D721Med (cell line): ENCODE data around the gene PTPRZ1.

Experiments
- DNase-seq: peaks from one replicate; pipeline ENCODE4 v3.0.0; 2011; ENCODE audit warnings: low spot score; ENCODE audit not compliant: insufficient read length
- FAIRE-seq: peaks from 2 replicates; lab custom pipeline; 2011; peaks lifted over from hg19 to GRCh38; lab: Jason Lieb, UNC
- TF ChIP-seq, protein P1 (sequence below): IDR thresholded peaks from 2 replicates; pipeline ENCODE4 v1.5.1; 2012; ENCODE audit warnings: mild to moderate bottlenecking, control low read depth; ENCODE audit not compliant: insufficient read depth; ENCODE audit errors: missing control alignments

PTPRZ1 gene

DNA sequence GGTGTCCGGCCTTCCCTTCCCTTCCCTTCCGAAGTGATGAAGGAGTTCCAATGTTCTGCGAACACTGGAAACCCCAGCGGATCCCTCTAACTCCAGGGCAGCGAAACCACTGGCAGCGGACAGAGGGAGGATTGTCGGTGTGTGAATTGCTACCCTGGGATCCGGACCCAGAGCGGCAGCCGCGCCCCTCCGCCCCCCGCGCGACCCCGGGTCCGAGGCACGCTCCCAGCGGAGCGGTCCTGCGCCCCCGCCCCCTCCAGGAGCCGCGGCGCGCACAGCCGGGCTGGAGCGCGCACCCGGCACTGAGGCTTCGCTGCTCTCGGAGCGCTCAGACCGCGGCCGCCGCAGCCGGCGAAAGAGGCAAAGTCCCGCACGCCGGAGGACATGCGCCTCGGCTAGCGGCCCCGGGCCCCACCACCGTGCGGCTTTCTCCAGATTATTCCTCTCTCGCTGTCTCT, at the start of gene PTPRZ1:
Gene PTPRZ1 (plus strand): TSS at position 331 of the 458 bp plus-strand sequence. CDS start 339 bp downstream, outside the sequence.
- TF ChIP-seq, protein P1, sequence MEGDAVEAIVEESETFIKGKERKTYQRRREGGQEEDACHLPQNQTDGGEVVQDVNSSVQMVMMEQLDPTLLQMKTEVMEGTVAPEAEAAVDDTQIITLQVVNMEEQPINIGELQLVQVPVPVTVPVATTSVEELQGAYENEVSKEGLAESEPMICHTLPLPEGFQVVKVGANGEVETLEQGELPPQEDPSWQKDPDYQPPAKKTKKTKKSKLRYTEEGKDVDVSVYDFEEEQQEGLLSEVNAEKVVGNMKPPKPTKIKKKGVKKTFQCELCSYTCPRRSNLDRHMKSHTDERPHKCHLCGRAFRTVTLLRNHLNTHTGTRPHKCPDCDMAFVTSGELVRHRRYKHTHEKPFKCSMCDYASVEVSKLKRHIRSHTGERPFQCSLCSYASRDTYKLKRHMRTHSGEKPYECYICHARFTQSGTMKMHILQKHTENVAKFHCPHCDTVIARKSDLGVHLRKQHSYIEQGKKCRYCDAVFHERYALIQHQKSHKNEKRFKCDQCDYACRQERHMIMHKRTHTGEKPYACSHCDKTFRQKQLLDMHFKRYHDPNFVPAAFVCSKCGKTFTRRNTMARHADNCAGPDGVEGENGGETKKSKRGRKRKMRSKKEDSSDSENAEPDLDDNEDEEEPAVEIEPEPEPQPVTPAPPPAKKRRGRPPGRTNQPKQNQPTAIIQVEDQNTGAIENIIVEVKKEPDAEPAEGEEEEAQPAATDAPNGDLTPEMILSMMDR: no peak
- no peak for FAIRE-seq
- peak; percentile 11 for DNase-seq

DNA sequence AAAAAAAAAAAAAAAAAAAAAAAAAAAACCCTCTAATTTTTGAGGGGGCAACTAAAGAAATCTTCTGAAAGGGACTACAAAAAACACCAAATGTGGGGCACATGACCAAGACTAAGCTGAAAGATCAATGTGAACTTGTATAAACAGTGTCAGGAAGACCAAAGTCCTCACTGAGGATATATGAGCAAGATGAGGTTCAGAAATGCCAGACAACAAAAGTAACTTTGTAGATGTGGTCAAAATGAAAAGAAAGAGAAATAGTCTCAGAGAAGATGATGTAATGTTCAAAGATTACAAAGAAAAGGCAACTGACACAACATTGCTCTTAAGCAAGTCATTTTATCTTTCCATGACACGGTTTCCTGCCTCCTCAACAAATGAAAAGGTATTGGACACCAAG, 48.7 kb upstream of the PTPRZ1 start:
- DNase-seq: no peak
- TF ChIP-seq, protein P1: no peak
- FAIRE-seq: peak; percentile 77

DNA sequence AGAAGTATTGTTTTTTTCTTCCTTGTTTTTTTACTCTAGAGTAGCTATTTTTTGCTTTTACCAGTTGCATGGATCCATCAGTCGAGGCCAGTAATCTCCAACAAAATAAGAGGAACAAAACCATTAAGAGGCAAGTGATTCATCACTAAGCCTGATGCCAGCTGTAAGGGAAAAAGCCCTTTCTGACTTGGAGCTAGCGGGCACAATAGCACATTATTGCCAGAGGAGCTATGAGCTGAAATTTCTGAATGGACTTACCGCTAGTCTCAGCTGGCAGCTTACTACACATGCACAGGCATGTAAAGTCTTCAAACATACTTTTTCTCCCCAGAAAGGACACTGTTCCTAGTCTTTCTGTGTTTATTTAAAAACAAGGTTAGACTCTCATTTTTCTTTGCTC, 41.6 kb upstream of the PTPRZ1 start:
- DNase-seq (no peak), FAIRE-seq (no peak)
- TF ChIP-seq, protein P1: no peak

DNA sequence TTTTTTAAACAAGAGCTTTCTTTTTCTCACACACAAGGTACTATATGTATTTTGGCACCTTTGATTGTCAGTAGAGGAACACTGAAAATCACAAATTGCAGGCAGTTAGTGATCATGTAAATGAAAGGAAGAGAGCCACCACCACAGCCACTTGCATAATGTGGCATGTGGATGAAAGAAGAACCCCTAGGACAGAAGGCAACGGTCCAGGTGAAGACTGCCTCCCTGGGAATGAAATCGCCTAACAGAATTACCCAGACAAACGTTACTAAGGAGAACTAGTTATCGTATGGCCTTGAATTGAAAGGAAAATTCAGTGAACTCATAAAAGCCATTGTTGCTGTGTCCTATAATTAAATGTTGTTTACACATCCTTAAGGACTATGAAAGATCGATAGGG, 41.2 kb upstream of the PTPRZ1 start:
- DNase-seq (no peak), FAIRE-seq (no peak)
- TF ChIP-seq, protein P1: no peak

DNA sequence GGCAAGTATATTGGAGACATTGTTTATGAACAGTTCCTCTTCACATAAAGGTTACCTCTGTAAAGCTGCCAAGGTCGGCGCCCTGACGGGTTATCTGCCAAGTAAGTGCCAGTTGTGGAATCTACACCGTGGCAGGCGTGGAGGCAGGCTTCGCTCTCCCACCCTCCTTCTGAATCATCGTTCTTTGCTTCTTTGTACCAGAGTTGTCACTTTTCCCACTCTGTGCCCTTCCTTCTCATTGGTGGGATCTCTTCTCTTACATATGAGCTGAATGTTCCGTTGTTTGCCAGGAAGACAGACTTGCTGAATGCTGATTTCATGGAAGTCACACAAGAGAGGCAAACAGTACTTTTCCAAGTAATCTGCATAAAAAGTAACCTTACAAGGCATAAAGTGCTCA, 40.6 kb upstream of the PTPRZ1 start:
- FAIRE-seq: no peak
- DNase-seq: no peak
- TF ChIP-seq, protein P1: no peak

DNA sequence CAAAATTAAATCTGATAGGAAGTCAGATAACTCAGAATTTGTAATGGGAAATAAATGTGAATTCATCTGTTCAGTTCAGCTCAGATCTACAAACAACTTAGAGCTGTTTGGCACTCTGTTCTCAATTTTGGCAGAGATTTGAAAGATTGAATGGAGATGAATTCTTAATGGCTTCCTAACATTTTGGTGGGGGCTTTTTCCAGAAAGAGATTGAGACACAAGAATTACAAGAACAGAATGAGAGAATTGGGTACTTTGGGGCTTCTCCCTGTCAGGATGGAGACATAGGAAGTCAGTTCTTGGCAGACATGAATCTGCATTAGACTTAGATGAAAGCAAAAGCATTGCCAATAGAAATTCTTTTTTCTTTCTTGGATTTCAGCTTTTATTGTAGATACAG, 39.0 kb upstream of the PTPRZ1 start:
- TF ChIP-seq, protein P1: no peak
- FAIRE-seq (no peak), DNase-seq (no peak)

DNA sequence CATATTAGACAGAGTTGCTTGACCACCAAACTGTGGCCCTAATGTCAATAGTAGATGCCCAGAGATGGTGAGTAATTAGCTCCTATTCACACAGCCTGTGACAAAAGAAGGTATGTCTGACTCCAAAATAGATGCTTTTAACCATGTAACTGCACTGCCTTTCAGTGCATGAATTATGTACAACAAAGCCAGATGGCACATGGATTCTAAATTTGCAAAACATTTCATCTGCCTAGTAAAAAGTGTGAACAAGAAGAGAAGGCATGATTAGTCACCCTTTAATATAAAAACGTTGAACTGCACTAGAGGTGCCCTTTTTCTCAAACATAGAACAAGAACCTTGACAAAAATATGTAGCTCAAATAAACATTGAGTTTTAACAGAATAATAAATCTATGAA, 35.5 kb upstream of the PTPRZ1 start:
- DNase-seq: no peak
- TF ChIP-seq, protein P1: no peak
- FAIRE-seq: no peak
